Suppressor macrophage treated with lipopolysaccharide for 4 hours (primary cell): ENCODE measurements around the gene UBE2Q1.

Source experiments
- DNase-seq: peaks from one replicate; pipeline ENCODE4 v3.0.0-alpha.2; 2020

Gene UBE2Q1

GRCh38 chr1:154557939-154558719, at the start of gene UBE2Q1:
Gene UBE2Q1, minus strand, starts transcription at chr1:154558662. Its CDS starts 109 bp downstream, at chr1:154558553.
- peak; percentile 55 for DNase-seq

- peak; percentile 99 for DNase-seq
Observed at GRCh38 chr1:154607609-154608396, 49.3 kb upstream of the UBE2Q1 start, which contains the start of gene ADAR. Gene ADAR, minus strand, starts transcription at chr1:154608186. Its CDS starts 180 bp downstream, at chr1:154608006.

GRCh38 chr1:154607106-154607608, 48.7 kb upstream of the UBE2Q1 start:
- peak; percentile 48 for DNase-seq

GRCh38 chr1:154605534-154605933, 47.1 kb upstream of the UBE2Q1 start:
- DNase-seq: peak; percentile 37

GRCh38 chr1:154603317-154603716, 44.9 kb upstream of the UBE2Q1 start:
- no peak for DNase-seq

- no peak for DNase-seq
Observed at GRCh38 chr1:154599658-154600057, 41.2 kb upstream of the UBE2Q1 start.

GRCh38 chr1:154598871-154599635, 40.6 kb upstream of the UBE2Q1 start:
- no peak for DNase-seq

GRCh38 chr1:154595621-154596020, 37.2 kb upstream of the UBE2Q1 start:
- no peak for DNase-seq

GRCh38 chr1:154594811-154595210, 36.3 kb upstream of the UBE2Q1 start:
- DNase-seq: no peak

- no peak for DNase-seq
Observed at GRCh38 chr1:154593390-154593789, 34.9 kb upstream of the UBE2Q1 start.

- DNase-seq: no peak
Observed at GRCh38 chr1:154591206-154591605, 32.7 kb upstream of the UBE2Q1 start.

- no peak for DNase-seq
Observed at GRCh38 chr1:154590756-154591155, 32.3 kb upstream of the UBE2Q1 start.

- DNase-seq: no peak
Observed at GRCh38 chr1:154589780-154590179, 31.3 kb upstream of the UBE2Q1 start.

- DNase-seq: no peak
Observed at GRCh38 chr1:154586641-154587040, 28.2 kb upstream of the UBE2Q1 start.

- DNase-seq: no peak
Observed at GRCh38 chr1:154586231-154586630, 27.8 kb upstream of the UBE2Q1 start.

GRCh38 chr1:154584267-154584994, 26.0 kb upstream of the UBE2Q1 start:
- no peak for DNase-seq

- DNase-seq: no peak
Observed at GRCh38 chr1:154583773-154584172, 25.3 kb upstream of the UBE2Q1 start.

- DNase-seq: no peak
Observed at GRCh38 chr1:154582885-154583284, 24.4 kb upstream of the UBE2Q1 start.

GRCh38 chr1:154581766-154582165, 23.3 kb upstream of the UBE2Q1 start:
- DNase-seq: no peak

- no peak for DNase-seq
Observed at GRCh38 chr1:154579374-154579773, 20.9 kb upstream of the UBE2Q1 start.

- no peak for DNase-seq
Observed at GRCh38 chr1:154578058-154578418, 19.6 kb upstream of the UBE2Q1 start.

- DNase-seq: no peak
Observed at GRCh38 chr1:154577346-154578057, 19.0 kb upstream of the UBE2Q1 start.
